Activated CD8-positive, alpha-beta memory T cell treated with anti-CD3 and anti-CD28 coated beads for 48 hours (primary cell): ENCODE measurements around the gene MRPS5.
A peak's percentile ranks its signal among the peaks of the same experiment; 100 is the strongest.
"Not testable (repeated sequence)": the region's sequence is repeated elsewhere in the genome, so short reads cannot be mapped to it uniquely, and the experiment has no call there.

Experiments used
- DNase-seq, 3 experiments: peaks; one replicate each; pipeline ENCODE4 v3.0.0-alpha.2; 2020; ENCODE audit warnings: low read depth in 2 of 3, low spot score in 2 of 3

MRPS5 gene

DNA sequence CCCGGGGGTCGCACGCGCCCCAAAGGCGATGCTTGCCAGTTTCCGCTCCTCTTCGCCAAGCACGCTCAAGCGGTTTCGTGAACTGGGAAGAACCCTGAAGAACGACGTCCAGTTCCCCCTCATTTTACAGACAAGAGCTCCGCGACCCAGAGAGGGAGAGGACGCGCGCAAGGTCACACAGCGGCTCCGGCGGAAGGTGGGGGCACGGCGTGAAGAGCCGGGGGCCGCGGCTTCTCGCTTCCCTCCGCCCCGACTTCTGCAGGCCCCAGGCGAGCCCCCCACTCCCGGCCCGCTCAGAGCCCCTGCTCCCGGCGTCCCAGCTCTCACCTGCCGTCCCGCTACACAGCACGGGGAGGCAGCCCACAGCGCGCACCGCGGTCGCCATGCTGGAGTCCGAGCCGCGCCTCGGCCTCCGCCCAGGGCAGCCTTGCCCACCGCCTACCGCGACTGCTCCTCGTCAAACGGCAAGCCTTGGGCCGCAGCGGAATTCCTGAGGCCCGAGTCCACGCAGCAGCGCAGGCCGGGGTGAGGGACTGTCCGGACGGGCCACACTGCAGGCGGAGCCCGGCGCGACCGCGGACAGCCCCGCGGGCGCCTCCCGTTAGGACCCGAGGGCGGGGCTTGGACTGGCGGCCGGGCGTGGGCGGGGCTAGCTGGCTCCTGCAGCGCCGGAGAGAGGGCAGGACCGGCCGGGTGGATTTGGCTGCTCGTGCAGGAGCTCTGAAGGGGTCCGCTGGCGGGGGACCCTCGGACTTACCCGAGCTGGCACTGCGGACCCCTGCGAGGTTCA lies at the start of gene MRPS5:
Gene MRPS5, minus strand, starts transcription at position 402 of the 790 bp plus-strand sequence. Its CDS starts 17 bp downstream, at position 385.
- peak; percentile 69 to 90 (median 77) for DNase-seq

DNA sequence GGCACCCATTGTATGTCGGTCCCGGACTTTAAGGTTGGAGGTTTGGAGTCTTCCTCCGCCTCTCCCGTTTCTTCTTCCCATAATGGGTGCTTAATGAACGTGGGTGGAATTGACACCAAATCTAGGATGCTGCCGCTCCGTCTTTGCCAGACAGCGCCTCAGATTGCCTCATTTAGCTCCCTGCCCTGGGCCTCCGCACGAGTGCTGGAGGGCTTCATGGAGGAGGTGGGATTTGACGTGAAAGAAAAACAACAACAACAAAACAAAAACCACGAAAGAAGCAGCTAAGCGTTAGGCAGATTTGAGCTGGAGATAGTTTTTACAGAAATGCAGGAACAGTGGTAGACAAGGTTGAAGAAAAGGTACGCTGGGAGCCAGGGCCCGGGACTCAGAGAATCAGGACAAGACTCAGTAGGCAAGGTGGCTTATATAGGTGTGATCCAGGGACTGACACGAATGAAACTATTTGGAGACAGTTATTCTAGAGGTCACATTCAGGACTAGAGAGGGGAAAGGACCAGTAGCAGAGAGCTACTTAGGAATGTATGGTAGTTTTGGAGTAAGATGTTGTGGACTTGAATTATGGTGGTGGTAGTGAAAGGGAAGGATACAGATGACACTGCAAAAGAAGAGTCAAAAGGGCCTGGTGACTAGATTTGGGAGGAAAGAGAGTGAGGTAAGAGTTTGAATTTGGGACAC lies 44.6 kb upstream of the MRPS5 start:
- no peak for DNase-seq

DNA sequence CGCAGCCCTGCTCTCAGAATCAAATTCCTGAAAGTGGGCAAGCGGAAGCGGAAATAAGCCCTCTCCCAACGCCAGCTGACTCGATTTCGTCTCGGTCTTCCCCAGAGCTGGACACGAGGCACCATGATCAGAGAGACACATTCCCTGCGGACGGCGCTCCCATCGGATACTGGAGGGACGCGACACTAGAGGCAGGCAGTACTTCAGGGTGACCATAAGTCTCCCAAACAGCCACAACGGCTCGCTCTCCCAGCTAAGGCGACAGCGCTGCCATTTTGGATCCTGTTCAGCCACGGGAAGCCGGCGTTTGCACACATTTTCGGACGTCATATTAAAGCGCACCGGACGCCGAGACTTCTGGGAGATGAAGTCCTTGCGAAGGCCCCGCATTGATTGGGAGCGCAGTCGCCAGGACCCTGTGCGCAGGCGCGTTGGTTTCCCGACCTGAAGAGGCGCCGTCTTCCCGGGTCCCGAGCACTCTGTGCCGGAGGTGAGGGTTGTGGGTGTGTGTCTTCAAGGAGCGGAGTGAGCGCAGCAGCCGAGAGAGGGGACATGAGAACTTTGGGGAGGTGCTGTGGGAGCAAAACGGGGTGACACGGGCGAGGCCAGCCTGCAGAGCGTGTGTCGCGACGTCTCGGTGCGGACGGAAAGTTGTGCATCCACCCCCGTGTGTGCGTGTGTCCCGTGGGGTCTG lies 43.9 kb upstream of the MRPS5 start, which contains the start of gene ZNF2:
Gene ZNF2, plus strand, starts transcription at position 439 of the 694 bp plus-strand sequence. CDS start 10,418 bp downstream, outside the sequence.
- peak; percentile 83 to 94 (median 90) for DNase-seq

DNA sequence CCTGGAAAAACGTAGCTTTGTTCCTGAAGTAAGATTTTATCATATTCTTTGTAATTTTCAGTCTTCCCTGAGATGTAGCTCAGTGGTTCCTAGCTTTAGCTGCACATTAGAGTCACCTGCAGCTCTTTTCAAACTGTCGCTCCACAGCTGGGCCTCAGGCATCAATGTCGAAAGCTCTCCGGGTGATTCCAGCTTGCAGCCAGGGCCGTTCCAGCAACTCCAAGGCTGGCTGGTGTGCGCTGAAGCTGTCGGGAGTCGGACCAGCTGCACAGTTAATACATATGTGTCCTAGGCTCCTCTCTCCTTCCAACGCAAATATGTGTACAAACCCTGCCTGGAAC lies 43.4 kb upstream of the MRPS5 start:
- no peak for DNase-seq

DNA sequence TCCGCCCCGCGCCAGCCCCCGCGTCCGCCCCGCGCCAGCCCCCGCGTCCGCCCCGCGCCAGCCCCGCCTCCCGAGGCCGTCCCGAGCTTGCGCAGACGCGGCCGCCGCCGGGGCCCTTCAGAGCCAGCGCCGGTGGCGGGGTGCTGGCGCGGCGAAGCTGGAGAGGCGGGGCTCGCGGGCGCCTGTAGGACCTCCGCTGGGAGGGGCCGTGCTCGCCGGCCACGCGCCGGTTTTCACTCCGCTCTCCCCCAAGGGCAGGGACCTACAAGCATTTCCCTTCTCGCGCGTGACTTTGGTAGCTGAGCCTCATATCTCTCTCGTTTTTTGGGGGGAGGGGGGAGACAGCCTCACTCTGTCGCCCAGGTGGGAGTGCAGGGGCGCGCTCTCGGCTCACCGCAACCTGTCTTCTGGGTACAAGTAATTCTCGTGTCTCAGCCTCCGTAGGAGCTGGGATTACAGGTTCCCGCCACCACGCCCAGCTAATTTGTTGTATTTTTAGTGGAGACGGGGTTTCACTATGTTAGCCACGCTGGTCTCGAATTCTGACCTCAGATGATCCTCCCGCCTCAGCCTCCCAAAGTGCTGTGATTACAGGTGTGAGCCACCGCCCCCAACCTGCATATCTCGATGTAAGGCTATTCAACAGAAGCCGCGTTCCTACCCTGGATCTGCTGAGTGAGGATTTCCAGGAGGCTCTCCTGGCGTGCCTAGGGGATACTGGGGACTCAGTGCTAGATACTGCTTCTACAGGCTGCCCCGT lies 38.3 kb upstream of the MRPS5 start, which contains the start of gene ZNF514:
Gene ZNF514, minus strand, starts transcription at position 159 of the 760 bp plus-strand sequence. CDS start 6,595 bp downstream, outside the sequence.
- DNase-seq = peak; percentile 24 to 58 (median 31)

DNA sequence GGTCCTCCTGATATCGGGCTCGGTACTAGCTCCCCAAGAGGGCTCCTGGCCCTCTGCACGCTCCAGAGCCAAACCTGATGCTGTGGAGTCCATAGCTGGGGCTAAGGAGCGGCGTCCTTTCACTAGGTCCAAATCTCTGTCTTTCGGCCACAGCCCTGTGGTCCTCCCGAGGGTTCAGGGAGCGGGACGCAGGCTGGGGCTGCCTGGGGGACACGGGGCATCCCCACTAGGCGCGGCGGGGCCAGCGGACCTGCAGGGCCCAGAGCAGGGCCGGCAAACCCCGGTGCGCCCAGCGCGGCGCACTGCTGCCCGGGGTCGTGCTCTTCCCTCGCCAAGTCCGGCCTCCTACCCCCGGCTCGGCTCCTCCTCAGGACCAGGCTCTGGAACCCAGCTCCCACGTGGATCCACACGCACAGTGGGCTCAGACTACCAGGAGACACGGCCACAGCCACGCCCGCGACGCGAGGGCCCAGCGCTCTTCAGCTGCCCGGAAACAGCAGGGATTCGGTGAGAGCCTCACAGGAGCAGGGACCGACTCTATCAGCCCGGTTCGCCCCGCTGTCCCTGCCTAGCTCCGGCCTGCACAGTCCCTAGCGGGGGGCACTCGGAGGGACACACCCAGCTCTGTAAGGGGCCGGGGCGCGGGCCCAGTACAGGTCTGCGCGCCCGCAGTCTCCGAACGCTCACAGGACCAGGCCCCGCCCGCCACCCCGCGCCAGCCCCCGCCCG lies 37.4 kb upstream of the MRPS5 start:
- DNase-seq = peak; percentile 11 to 21 (median 19)

DNA sequence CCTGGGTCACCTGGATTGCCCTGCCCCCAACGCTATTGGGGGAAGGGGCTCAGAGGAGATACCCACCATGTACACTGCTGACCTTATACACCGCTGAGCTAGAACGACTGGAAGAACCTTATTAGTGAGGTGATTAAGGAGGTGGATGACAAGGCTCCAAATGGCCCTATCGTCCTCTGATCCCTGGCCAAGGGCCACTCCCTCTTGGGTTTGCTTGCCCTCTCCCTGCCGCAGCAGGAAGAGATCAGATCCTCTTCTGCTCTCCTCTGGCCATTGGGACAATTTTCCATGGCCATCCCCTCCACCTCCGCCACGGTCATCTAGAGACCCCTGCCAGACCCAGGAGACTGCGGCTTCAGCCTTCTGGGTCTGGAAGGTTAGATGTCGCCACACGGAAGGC lies 36.8 kb upstream of the MRPS5 start:
- DNase-seq = no peak

DNA sequence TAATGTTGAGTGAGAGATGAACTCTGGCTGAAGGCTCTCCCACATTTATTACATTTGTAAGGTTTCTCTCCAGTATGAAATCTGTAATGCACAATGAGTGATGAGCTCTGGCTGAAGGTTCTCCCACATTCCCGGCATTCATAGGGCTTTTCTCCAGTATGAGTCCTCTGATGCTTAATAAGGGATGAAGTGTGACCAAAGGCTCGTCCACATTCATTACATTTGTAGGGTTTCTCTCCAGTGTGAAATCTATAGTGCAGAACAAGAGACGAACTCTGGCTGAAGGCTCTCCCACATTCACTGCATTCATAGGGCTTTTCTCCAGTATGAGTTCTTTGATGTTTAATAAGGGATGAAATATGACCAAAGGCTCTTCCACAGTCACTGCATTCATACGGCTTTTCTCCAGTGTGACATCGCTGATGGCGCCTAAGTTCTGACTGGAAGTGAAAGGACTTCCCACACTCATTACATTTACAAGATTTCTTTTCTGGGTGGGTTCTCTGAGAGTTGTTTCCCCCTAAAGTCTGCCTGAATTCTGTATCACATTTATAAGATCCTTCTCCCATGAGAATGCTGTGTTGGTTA lies 27.9 kb upstream of the MRPS5 start:
- no peak for DNase-seq

DNA sequence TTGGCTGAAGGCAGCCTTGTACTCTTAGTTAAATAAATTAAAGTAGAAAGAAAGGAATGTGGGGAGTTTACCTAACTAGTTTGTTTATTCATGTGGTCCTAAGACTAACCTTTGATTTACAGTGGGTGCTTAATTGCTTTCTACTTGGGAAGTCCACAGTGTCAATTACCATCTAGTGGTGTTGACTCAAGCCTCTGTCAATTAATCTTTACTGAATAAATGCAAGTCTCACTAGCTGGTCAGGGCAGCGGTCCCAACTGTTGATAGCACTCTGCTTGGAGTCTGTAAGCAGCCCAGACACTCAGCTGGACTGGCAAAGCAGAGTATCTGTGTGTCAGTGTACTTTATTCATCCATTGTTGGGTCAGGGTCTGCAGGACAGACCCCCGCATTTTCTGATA lies 22.2 kb upstream of the MRPS5 start:
- no peak for DNase-seq

DNA sequence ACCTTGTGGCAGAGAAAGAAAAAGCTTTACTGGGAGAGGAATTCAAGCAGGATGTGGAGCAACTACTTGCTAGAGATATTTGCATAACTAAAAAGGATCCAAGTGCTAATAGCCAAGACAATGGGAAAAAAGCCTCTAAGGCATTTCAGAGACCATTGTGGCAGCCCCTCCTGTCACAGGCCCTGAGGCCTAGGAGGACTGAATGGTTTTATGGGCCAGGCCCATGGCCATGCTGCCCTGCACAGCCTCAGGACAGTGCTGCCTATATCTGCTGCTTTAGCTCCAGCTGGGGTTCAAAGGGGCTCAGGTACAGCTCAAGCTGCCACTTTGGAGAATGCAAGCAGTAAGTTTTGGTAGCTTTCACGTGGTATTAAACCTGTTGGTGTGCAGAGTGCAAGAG lies 17.1 kb upstream of the MRPS5 start:
- DNase-seq = no peak

DNA sequence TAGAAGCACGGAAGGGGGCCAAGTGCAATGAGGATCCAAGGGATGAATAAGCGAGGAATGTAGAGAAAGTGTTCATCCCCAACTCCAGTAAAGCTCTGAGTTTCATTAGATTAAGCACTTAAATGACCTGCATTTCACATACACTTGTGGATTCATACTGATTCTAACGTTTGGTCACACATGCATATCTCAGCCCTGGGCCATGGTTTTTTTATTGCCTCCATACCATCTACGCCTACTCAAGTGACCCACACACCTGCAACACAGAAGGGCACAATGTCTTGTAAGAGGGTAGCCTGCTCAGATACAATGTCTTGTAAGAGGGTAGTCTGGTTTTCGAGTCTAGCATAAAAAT lies 566 bp upstream of the MRPS5 start:
- no peak for DNase-seq

DNA sequence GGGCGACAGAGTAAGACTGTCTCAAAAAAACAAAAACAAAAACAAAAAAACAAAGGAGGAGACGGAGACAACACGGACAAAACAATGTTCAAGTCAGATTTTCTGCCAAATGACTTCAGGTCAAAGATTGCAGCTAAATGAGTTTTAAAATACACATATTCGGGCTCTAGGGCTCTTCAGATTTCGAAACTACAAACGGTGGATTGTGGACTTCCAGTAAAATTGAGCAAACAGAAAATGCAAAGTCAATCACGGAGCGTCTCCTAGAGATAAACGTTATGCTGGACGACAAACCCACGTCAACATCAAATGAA lies 558 bp downstream of the MRPS5 start:
- no peak for DNase-seq

DNA sequence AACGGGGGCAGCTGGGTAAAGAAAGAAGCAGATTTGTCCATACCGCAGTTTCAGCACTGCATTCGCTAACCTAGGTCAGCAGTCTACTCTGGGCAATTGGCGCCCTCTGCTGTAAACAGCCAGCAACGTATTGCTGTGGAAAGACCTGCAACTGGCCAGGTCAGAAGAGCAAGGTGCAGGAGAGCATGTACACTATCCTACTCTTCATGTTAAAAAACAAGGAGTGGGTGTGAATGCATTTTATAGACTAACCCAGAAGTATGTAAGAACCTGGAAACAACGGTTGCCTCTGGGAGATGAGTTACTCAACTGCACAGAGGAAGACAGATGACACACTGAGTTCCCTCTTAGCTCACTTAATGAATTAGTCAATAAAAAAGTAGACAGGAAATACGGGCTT lies 6.2 kb downstream of the MRPS5 start:
- peak in 2 of 3 experiments; percentile 18 to 28 for DNase-seq

DNA sequence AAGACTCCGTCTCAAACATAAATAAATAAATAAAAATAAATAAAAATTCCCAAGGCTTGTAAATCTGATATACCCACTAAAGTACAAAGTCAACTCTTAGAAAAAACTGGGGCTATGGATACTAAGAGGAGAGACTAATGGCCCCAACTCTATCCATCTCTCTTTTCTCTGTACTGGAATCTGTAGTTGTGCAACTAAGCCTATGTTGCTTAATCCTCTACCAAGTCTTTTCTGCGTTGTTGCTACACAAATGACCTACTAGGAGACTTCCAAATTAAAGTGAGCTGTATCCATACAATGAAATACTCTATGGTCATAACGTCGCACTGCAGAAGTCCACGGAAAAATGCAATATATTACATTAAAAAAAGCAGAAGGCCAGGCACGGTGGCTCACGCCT lies 8.1 kb downstream of the MRPS5 start:
- DNase-seq = no peak

DNA sequence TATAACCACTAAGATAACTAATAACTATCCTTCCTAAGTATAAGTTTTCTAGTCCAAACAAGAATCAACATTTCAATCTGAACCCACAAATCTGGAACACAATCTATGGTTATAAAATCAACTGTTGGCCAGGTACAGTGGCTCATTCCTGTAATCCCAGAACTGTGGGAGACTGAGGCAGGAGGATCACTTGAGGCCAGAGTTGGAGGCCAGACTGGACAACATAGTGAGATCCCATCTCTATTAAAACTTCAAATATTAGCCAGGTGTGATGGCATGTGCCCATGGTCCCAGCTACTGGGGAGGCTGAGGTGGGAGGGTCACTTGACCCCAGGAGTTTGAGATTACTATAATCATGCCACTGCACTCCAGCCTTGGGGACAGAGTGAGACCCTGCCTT lies 11.2 kb downstream of the MRPS5 start:
- DNase-seq = no peak

DNA sequence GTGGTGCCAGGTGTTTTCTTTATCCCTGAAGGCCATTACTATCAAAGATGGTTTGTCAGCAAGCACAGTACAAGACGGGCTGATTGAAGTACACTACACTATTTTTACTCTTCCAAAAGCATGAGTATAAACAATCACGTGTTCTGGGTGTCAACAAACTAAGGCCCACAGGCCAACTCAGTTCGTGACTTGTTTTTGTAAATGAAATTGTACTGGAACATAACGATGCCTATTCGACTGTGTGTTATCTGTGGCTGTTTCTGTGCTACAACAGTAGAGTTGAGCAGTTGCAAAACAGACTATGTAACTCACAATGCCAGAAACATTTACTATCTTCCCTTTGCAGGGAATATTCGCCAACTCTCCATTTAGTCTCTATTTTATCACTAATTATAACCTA lies 12.3 kb downstream of the MRPS5 start:
- DNase-seq = no peak

DNA sequence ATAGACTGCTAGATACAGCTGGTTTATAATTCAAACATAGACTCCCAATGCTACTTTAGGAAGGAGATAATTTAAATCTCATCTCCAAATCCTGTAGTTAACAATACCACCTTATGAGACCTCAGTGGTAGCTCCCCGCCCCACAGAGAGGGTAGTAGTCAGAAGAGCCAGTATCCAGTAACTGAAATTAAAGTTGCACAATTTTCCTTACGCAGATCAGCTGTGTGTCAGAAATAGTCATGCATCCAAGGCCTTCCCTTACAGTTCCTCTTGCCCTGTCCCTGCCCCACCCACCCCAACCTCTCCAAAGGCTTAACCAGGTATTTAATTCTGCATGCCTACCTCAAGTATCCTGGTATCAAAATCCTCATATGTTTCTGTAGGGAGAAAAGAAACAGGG lies 15.5 kb downstream of the MRPS5 start:
- DNase-seq = no peak

DNA sequence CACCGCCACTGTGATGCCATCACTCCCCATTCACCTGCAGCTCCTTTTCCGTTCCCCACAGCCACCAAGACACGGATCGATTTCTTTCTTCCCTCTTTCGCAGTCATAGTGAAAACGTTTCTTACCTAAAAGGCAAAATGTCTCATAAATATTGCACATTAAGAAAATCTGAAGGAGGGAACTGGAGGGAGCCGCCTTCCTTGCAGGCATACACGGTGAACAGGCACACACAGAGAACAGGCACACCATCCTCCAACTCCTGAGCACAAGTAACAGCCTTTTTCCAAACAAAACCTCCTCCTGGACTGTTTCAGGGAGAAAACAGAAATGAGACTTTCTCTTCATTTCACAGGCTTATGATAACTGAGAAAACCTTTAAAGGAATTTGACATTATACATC lies 17.0 kb downstream of the MRPS5 start:
- no peak for DNase-seq

DNA sequence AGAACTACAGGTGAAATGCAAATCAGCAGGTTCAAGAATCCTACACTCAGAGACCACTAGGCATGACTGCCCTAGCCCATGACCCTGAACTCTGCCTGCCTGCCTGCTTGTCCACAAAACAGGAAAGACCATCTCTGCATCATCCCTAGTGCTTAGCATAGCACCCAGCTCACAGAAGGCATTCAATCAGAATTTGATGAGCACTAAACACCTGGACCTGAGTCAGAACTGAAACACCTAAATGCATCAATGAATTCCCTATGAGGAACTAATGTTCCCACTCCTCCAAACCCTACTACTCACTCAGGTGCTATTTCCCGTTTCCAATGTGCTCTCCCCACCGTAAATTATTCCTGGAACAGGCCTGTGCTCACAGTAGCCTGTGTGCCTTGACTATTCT lies 21.7 kb downstream of the MRPS5 start:
- DNase-seq = no peak

DNA sequence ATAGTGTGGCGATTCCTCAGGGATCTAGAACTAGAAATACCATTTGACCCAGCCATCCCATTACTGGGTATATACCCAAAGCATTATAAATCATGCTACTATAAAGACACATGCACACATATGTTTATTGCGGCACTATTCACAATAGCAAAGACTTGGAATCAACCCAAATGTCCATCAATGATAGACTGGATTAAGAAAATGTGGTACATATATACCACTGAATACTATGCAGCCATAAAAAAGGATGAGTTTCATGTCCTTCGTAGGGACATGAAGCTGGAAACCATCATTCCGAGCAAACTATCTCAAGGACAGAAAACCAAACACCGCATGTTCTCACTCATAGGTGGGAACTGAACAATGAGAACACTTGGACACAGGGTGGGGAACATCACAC lies 23.3 kb downstream of the MRPS5 start:
- not testable (repeated sequence) for DNase-seq
